Measurements from ENCODE around the gene GATA2.
A peak's percentile ranks its signal among the peaks of the same experiment; 100 is the strongest.

Gene GATA2

DNA sequence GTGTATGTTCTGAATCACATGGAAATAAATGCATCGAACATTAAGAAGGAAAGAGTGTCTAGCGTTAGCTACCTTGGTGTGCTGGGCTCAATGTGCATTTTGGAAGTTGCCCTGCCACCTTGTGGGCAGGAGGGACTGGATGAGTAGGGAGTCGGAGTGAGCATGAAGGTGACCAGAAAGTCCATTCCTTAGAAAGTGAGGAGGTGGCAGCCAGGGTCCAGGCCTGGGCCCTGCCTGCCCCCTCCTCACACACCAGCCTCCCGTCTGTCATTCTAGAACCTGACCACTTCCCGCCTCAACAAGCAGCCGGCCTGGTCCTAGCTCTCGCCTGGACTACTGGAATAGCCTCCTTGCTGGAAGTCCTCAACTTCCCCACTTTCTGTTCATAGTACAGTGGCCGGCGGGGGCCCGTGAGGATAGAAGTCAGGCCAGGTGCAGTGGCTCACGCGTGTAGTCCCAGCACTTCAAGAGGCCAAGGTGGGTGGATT is 10.2 kb upstream of the GATA2 start:
- Histone ChIP-seq H3K79me2 (no peaks in the 10 kb centered on the region), H2AFZ (no peak overlapping the region), H3K9ac (no peak overlapping the region), H3K9me3 (ENCODE audit: control insufficient read depth, low read length) (no peaks in the 10 kb centered on the region), H3K4me2 (ENCODE audit: low read length) (no peak overlapping the region), H3K27ac (no peak overlapping the region), H3K27me3 (ENCODE audit: control insufficient read depth, insufficient read depth, low read length) (no peaks in the 10 kb centered on the region), H3K4me1 (no peaks in the 10 kb centered on the region), H3K36me3 (ENCODE audit: control insufficient read depth, insufficient read depth, low read length) (no peaks in the 10 kb centered on the region), H3K4me3 (ENCODE audit: low read depth, low read length) (no peak overlapping the region)
- TF ChIP-seq, protein P1, sequence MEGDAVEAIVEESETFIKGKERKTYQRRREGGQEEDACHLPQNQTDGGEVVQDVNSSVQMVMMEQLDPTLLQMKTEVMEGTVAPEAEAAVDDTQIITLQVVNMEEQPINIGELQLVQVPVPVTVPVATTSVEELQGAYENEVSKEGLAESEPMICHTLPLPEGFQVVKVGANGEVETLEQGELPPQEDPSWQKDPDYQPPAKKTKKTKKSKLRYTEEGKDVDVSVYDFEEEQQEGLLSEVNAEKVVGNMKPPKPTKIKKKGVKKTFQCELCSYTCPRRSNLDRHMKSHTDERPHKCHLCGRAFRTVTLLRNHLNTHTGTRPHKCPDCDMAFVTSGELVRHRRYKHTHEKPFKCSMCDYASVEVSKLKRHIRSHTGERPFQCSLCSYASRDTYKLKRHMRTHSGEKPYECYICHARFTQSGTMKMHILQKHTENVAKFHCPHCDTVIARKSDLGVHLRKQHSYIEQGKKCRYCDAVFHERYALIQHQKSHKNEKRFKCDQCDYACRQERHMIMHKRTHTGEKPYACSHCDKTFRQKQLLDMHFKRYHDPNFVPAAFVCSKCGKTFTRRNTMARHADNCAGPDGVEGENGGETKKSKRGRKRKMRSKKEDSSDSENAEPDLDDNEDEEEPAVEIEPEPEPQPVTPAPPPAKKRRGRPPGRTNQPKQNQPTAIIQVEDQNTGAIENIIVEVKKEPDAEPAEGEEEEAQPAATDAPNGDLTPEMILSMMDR (IDR thresholded peaks at IDR 0.05) = peak; percentile 15

DNA sequence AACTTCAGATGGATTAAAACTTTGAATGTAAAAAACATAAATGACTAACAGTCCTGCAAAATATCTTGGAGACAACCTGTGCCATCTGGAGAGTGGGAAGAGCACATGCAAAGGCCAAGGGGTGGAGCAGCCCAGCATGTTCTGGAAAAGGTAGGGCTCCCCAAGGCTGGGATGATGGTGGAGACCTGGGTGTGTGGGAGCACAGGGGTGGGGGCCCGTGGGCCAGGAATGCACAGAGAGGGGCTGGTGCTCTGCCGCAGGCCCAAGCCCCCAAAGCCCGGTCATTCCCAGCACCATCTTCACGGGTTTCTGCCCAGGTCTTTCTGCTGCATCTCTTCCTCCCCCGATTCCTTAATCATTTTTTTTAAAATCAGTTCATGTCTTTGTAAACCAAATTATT is 9.7 kb upstream of the GATA2 start:
- TF ChIP-seq, protein P1 (IDR thresholded peaks at IDR 0.05) = no peak
- Histone ChIP-seq H3K4me1 (no peaks in the 10 kb centered on the region), H2AFZ (no peak overlapping the region), H3K9ac (no peak overlapping the region), H3K4me2 (ENCODE audit: low read length) (no peak overlapping the region), H3K27ac (no peak overlapping the region), H3K36me3 (ENCODE audit: control insufficient read depth, insufficient read depth, low read length) (no peaks in the 10 kb centered on the region), H3K4me3 (ENCODE audit: low read depth, low read length) (no peak overlapping the region), H3K9me3 (ENCODE audit: control insufficient read depth, low read length) (no peaks in the 10 kb centered on the region), H3K79me2 (no peaks in the 10 kb centered on the region), H3K27me3 (ENCODE audit: control insufficient read depth, insufficient read depth, low read length) (no peaks in the 10 kb centered on the region)

DNA sequence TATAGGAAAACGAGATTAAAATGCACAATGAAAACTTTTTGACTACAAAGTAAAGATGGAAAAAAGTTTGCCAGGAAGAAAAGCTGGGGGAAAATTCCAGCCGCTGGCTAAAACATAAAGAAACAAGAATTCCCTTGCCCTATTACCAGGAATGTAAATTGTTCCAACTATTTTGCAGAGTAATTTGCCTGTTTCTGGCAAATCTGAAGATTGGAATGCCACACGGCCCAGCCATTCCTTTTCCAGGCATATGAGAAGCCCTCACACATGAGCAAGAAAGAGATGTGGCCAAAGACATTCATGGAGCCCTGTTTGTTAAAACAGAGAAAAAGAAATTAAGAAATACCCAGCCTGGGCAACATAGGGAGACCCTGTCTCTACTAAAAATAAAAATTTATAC is 8.4 kb upstream of the GATA2 start:
- Histone ChIP-seq H3K4me2 (ENCODE audit: low read length) (no peak overlapping the region), H3K4me1 (peaks cover 10% of the 10 kb centered on the region), H3K9ac (no peak overlapping the region), H3K4me3 (ENCODE audit: low read depth, low read length) (no peak overlapping the region), H3K9me3 (ENCODE audit: control insufficient read depth, low read length) (no peaks in the 10 kb centered on the region), H3K27ac (no peak overlapping the region), H3K27me3 (ENCODE audit: control insufficient read depth, insufficient read depth, low read length) (no peaks in the 10 kb centered on the region), H2AFZ (no peak overlapping the region), H3K36me3 (ENCODE audit: control insufficient read depth, insufficient read depth, low read length) (no peaks in the 10 kb centered on the region), H3K79me2 (no peaks in the 10 kb centered on the region)
- TF ChIP-seq, protein P1 (IDR thresholded peaks at IDR 0.05) = no peak

DNA sequence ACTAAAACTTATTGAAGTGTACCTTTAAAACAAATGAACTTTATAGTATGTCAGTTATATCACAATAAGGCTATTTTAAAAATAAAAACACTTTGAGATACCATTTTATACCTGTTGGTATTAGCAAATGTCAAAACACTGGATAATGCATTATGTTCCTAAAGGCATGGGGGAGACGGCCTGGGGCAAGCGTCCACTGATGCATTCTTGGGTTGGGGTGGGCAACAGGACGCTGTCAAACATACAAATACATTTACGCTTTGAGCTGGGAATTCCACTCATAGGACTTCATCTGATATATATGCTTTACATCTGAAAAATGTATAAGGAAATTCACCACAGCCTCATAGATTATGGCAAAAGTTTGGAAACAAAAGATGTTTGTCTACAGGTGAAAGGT is 7.6 kb upstream of the GATA2 start:
- Histone ChIP-seq H3K4me1 (peaks cover 10% of the 10 kb centered on the region), H3K9me3 (ENCODE audit: control insufficient read depth, low read length) (no peaks in the 10 kb centered on the region), H3K27me3 (ENCODE audit: control insufficient read depth, insufficient read depth, low read length) (no peaks in the 10 kb centered on the region), H3K4me3 (ENCODE audit: low read depth, low read length) (no peak overlapping the region), H2AFZ (no peak overlapping the region), H3K9ac (no peak overlapping the region), H3K27ac (no peak overlapping the region), H3K79me2 (no peaks in the 10 kb centered on the region), H3K36me3 (ENCODE audit: control insufficient read depth, insufficient read depth, low read length) (no peaks in the 10 kb centered on the region), H3K4me2 (ENCODE audit: low read length) (no peak overlapping the region)
- TF ChIP-seq, protein P1 (IDR thresholded peaks at IDR 0.05) = no peak

DNA sequence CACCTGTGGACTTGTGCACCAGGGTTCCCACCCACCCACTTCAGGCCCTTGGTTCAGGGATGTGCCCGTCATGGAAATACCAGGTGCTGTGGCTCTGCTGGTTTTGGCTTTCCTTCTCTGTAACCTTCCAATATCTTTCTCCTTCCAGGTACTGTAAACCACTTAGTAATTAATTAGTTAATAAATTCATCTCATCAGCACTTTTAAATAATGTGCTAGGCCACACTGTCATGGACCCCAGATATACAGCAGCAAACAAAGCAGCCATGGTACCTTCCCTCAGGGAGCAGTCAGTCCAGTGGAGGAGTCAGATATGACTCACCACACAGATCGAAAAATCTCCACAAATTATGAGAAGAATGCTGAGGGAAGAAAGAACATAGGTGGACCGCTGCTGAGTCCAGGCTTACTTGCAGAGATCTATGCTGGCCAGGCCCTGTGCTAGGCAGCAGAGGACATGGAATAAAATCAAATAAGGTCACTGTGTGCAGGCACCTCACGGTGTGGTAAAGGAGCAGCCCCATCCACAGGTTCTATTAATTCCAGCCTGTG is 6.8 kb upstream of the GATA2 start:
- no peaks in the 10 kb centered on the region for H3K27me3 ChIP-seq (ENCODE audit: control insufficient read depth, insufficient read depth, low read length)

More for the DNA sequence above, 6.8 kb upstream of the GATA2 start:
- Histone ChIP-seq H3K27ac (no peak overlapping the region), H3K9ac (no peak overlapping the region), H3K79me2 (no peaks in the 10 kb centered on the region), H3K4me1 (peaks cover 10% of the 10 kb centered on the region), H3K4me2 (ENCODE audit: low read length) (no peak overlapping the region), H3K36me3 (ENCODE audit: control insufficient read depth, insufficient read depth, low read length) (no peaks in the 10 kb centered on the region), H3K4me3 (ENCODE audit: low read depth, low read length) (no peak overlapping the region), H2AFZ (no peak overlapping the region), H3K9me3 (ENCODE audit: control insufficient read depth, low read length) (no peaks in the 10 kb centered on the region)
- TF ChIP-seq, protein P1 (IDR thresholded peaks at IDR 0.05) = no peak
